Mesenchymal stem cell (in vitro differentiated cells and primary cell): Measurements from ENCODE around the gene CCNG1.

Experiments used
- DNase-seq: peaks from one replicate; pipeline ENCODE4 v3.0.0-alpha.2; 2013
- H2AFZ ChIP-seq: one replicate; pipeline ENCODE4 v1.6.1; 2013; ENCODE audit warnings: low read depth, mild to moderate bottlenecking, control low read depth, inconsistent platforms, low read length, moderate library complexity
- H2AK5ac ChIP-seq: 2 replicates; pipeline ENCODE4 v1.6.1; 2013; ENCODE audit warnings: low read length, moderate library complexity, mild to moderate bottlenecking, inconsistent platforms; ENCODE audit not compliant: severe bottlenecking
- H2BK120ac ChIP-seq: one replicate; pipeline ENCODE4 v1.6.1; 2013; ENCODE audit warnings: low read depth, mild to moderate bottlenecking, inconsistent platforms, low read length, moderate library complexity
- H2BK12ac ChIP-seq, 2 experiments: one replicate each; pipeline ENCODE4 v1.6.1; 2013; ENCODE audit warnings: inconsistent platforms in 2 of 2, low read length in 2 of 2, mild to moderate bottlenecking in 2 of 2, moderate library complexity in 2 of 2, control low read depth in 1 of 2
- H2BK15ac ChIP-seq: one replicate; pipeline ENCODE4 v1.6.1; 2013; ENCODE audit warnings: mild to moderate bottlenecking, low read depth, inconsistent platforms; ENCODE audit not compliant: poor library complexity, severe bottlenecking
- H2BK5ac ChIP-seq: 2 replicates; pipeline ENCODE4 v1.6.1; 2013; ENCODE audit warnings: low read depth, mild to moderate bottlenecking, low read length, control low read depth, inconsistent platforms; ENCODE audit not compliant: poor library complexity, severe bottlenecking
- H3K14ac ChIP-seq, 2 experiments: one replicate each; pipeline ENCODE4 v1.6.1; 2013; ENCODE audit warnings: inconsistent platforms in 2 of 2, low read length in 2 of 2, control low read depth in 1 of 2, mild to moderate bottlenecking in 1 of 2, moderate library complexity in 1 of 2
- H3K18ac ChIP-seq, 2 experiments: one replicate each; pipeline ENCODE4 v1.6.1; 2013; ENCODE audit warnings: inconsistent platforms in 2 of 2, low read length in 2 of 2, control low read depth in 1 of 2, low read depth in 1 of 2, mild to moderate bottlenecking in 1 of 2
- H3K23ac ChIP-seq, 2 experiments: one replicate each; pipeline ENCODE4 v1.6.1; 2013; ENCODE audit warnings: inconsistent platforms in 2 of 2, low read length in 2 of 2, mild to moderate bottlenecking in 2 of 2, moderate library complexity in 2 of 2, control low read depth in 1 of 2
- H3K27ac ChIP-seq: 2 replicates; pipeline ENCODE4 v1.5.1; 2013; ENCODE audit warnings: mild to moderate bottlenecking, moderate library complexity, low read length, control low read depth, inconsistent platforms; ENCODE audit not compliant: poor library complexity, severe bottlenecking
- H3K27me3 ChIP-seq, 2 experiments: 2 replicates each; pipeline versions ENCODE4 v1.6.1 to v1.7.0; 2013; ENCODE audit warnings: low read length in 2 of 2, mild to moderate bottlenecking in 2 of 2, moderate library complexity in 2 of 2, control low read depth in 1 of 2, inconsistent platforms in 1 of 2; ENCODE audit not compliant: control insufficient read depth in 1 of 2, insufficient read depth in 1 of 2
- H3K36me3 ChIP-seq, 2 experiments: 2 replicates each; pipeline versions ENCODE4 v1.6.1 to v1.7.0; 2013; ENCODE audit warnings: low read length in 2 of 2, control low read depth in 1 of 2, inconsistent platforms in 1 of 2, low read depth in 1 of 2, mild to moderate bottlenecking in 1 of 2; ENCODE audit not compliant: insufficient read depth in 2 of 2, control insufficient read depth in 1 of 2
- H3K4ac ChIP-seq, 2 experiments: one replicate each; pipeline ENCODE4 v1.6.1; 2013; ENCODE audit warnings: inconsistent platforms in 2 of 2, low read length in 2 of 2, mild to moderate bottlenecking in 2 of 2, moderate library complexity in 2 of 2, control low read depth in 1 of 2, low read depth in 1 of 2
- H3K4me1 ChIP-seq: 2 replicates; pipeline ENCODE4 v1.6.1; 2013; ENCODE audit warnings: low read depth, low read length, control low read depth; ENCODE audit not compliant: control insufficient read depth, insufficient read depth
- H3K4me2 ChIP-seq: 2 replicates; pipeline ENCODE4 v1.6.1; 2013; ENCODE audit warnings: low read length, mild to moderate bottlenecking, inconsistent platforms; ENCODE audit not compliant: poor library complexity, severe bottlenecking
- H3K4me3 ChIP-seq, 2 experiments: 2 replicates each; pipeline versions ENCODE4 v1.5.1 to v1.7.0; 2013; ENCODE audit warnings: low read length in 2 of 2, mild to moderate bottlenecking in 2 of 2, control low read depth in 1 of 2, low read depth in 1 of 2; ENCODE audit not compliant: insufficient read depth in 1 of 2
- H3K79me1 ChIP-seq: replicated peaks from 2 replicates; pipeline ENCODE4 v1.6.1; 2013; ENCODE audit warnings: mild to moderate bottlenecking, control low read depth, low read length, inconsistent platforms; ENCODE audit not compliant: poor library complexity, severe bottlenecking
- H3K9ac ChIP-seq: 2 replicates; pipeline ENCODE4 v1.7.0; 2013; ENCODE audit warnings: mild to moderate bottlenecking, low read length, moderate library complexity
- H3K9me3 ChIP-seq: 2 replicates; pipeline ENCODE4 v1.7.0; 2013; ENCODE audit warnings: mild to moderate bottlenecking, low read length; ENCODE audit not compliant: control insufficient read depth
- H4K8ac ChIP-seq: one replicate; pipeline ENCODE4 v1.6.1; 2013; ENCODE audit warnings: inconsistent platforms, mild to moderate bottlenecking, low read length, moderate library complexity
- H4K91ac ChIP-seq: one replicate; pipeline ENCODE4 v1.6.1; 2013; ENCODE audit warnings: mild to moderate bottlenecking, low read length, inconsistent platforms
- WGBS: methylation state at CpG from one replicate; pipeline ENCODE4 v1.1.7; 2013; ENCODE audit warnings: mixed read lengths; 5-methylcytosine and 5-hydroxymethylcytosine counted together

The CCNG1 gene

DNA sequence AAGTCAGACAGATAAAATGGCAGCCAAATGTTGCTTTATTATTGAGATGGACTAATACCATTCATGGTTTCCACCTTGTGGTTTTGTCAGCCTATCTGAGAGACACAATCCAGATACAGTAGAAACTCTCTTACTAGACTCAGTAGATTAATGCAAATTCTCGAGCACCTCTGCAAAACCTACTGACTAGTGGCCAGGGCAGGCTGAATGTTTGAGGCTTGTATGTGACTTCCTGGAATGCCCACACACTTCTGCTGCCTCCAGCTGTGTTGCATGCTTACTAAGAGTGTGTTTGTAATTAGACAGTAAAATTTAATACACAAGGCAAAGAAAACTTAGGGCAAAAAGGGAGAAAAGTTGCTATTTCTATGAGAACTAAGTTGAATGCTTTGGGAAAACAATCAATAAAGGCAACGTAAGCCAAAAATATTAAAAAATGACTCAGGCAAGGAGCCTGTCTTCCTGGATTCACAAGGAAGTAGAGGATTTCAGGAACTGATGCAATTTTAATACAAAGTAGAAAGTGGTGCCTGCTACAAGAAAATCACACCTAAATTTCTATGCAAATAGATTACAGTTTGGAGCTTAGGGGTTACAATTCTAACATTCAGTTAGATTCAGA lies 30.2 kb upstream of the CCNG1 start:
- H4K91ac ChIP-seq = no peak overlapping the region
- H4K8ac ChIP-seq = no peak overlapping the region
- no peak overlapping the region for H2BK5ac ChIP-seq
- H3K23ac ChIP-seq = no peak overlapping the region
- H3K79me1 ChIP-seq = no peaks in the 10 kb centered on the region
- H2BK120ac ChIP-seq = no peak overlapping the region
- peak overlapping the region; percentile 65 for H3K9ac ChIP-seq
- peaks cover 2% of the 10 kb centered on the region for H3K4me1 ChIP-seq
- peak; percentile 2 for DNase-seq
- 70% methylated on average over 2 of the region's 2 CpGs for WGBS
- no peaks in the 10 kb centered on the region for H3K9me3 ChIP-seq
- no peak overlapping the region for H2BK15ac ChIP-seq
- H3K4ac ChIP-seq = no peak overlapping the region
- no peak overlapping the region for H2AK5ac ChIP-seq
- no peak overlapping the region for H3K14ac ChIP-seq
- no peak overlapping the region for H2BK12ac ChIP-seq
- no peak overlapping the region for H3K27ac ChIP-seq
- no peak overlapping the region for H2AFZ ChIP-seq
- H3K36me3 ChIP-seq = no peaks in the 10 kb centered on the region
- no peak overlapping the region for H3K4me2 ChIP-seq
- peaks cover 0 to 3% of the 10 kb centered on the region in 2 experiments for H3K27me3 ChIP-seq
- H3K18ac ChIP-seq = no peak overlapping the region
- H3K4me3 ChIP-seq = no peak overlapping the region

DNA sequence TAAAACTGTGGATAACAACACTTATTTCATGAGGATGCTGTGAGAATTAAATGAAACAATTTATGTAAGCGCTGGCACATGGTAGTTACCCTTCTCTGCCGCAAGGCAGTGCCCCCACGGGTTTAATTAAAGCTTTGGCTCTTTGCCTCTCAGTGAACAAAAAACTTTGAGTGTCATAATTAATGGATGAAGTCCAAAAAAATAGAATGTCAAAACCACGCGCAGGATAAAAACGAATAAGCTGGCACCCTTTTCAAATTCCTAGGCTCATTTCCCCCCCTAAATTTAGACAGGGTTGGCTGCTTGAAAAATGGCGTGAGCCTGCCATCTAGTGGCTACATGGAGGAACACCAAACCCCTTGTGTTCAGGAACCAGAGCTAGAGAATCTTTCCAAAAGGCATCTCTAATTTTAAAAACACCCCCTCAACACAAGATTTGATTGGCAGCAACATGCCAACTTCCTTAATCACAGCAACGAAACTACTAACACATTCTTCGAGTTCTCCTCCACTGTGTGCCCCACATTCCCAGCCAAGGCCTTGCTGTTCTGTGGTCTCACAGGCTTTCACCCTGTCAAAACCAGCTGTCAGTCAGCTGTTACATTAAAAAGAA lies 29.0 kb upstream of the CCNG1 start:
- Histone ChIP-seq H2AFZ (no peak overlapping the region), H3K9ac (peak overlapping the region; percentile 65), H2BK120ac (no peak overlapping the region), H2BK15ac (no peak overlapping the region), H4K8ac (no peak overlapping the region), H3K14ac (no peak overlapping the region), H3K4ac (no peak overlapping the region), H3K27ac (no peak overlapping the region), H3K9me3 (no peaks in the 10 kb centered on the region), H3K79me1 (no peaks in the 10 kb centered on the region), H3K18ac (no peak overlapping the region), H2AK5ac (no peak overlapping the region), H3K4me2 (no peak overlapping the region), H3K36me3 (no peaks in the 10 kb centered on the region), H4K91ac (no peak overlapping the region), H3K4me3 (peak overlapping the region in 1 of 2 experiments; percentile 20), H3K27me3 (peaks cover 4 to 7% of the 10 kb centered on the region in 2 experiments), H3K23ac (no peak overlapping the region), H2BK5ac (no peak overlapping the region), H2BK12ac (no peak overlapping the region), H3K4me1 (peaks cover 2% of the 10 kb centered on the region)
- DNase-seq = peak; percentile 54
- 28% methylated on average over 9 of the region's 9 CpGs for WGBS

DNA sequence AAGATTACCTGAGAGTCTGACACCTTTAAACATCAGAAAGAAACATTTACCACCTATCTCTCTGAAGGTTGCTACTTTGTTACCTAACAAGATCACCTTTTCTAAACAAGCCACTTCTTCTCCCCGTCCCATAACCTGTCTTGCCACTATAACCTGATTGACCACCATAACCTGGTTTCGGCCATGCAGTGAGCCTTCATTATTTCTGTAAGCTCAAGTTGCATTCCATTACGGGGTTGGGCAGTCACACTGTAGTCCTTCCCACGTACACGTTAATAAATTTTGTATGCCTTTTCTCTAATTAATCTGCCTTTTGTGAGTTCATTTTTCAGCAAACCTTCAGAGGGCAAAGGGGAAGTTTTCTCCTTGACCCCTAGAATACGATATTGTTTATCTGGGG lies 28.0 kb upstream of the CCNG1 start:
- H3K14ac ChIP-seq = no peak overlapping the region
- 89% methylated on average over 6 of the region's 6 CpGs for WGBS

DNA sequence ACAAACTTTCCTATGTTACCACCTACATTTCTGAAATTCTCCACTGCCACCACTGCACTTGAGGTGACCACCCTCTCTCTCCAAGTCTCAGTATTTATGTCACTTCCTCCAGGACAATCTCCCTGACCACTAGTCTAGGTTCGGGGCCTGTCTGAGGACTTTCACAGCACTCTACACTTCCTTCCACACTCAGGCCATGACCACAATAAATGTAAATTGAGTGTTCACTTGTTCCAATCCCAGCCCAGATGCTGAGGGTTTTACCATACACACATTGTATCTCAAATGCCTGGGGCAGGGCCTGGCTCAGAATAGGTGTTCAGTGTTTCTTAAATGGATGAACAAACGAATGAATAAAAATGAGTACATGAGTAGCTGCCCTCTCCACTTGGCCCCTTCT lies 26.9 kb upstream of the CCNG1 start:
- Histone ChIP-seq H3K27ac (no peak overlapping the region), H2BK15ac (no peak overlapping the region), H2AK5ac (no peak overlapping the region), H3K9ac (no peak overlapping the region), H3K4me1 (peaks cover 2% of the 10 kb centered on the region), H3K4ac (no peak overlapping the region), H3K4me2 (no peak overlapping the region), H3K18ac (no peak overlapping the region), H3K27me3 (peaks cover 4 to 17% of the 10 kb centered on the region in 2 experiments), H2BK5ac (no peak overlapping the region), H4K8ac (no peak overlapping the region), H2BK12ac (no peak overlapping the region), H2BK120ac (no peak overlapping the region), H3K9me3 (no peaks in the 10 kb centered on the region), H3K36me3 (no peaks in the 10 kb centered on the region), H3K4me3 (no peak overlapping the region), H2AFZ (no peak overlapping the region), H3K79me1 (no peaks in the 10 kb centered on the region), H4K91ac (no peak overlapping the region), H3K14ac (no peak overlapping the region), H3K23ac (no peak overlapping the region)
- DNase-seq = no peak
- 75% methylated on average over 1 of the region's 2 CpGs for WGBS

More for the DNA sequence above, 28.0 kb upstream of the CCNG1 start:
- H2BK15ac ChIP-seq = no peak overlapping the region
- H2BK12ac ChIP-seq = no peak overlapping the region
- H3K4me2 ChIP-seq = no peak overlapping the region
- H3K18ac ChIP-seq = no peak overlapping the region
- no peak overlapping the region for H3K9ac ChIP-seq
- no peaks in the 10 kb centered on the region for H3K9me3 ChIP-seq
- no peak overlapping the region for H4K91ac ChIP-seq
- peaks cover 4 to 10% of the 10 kb centered on the region in 2 experiments for H3K27me3 ChIP-seq
- no peak overlapping the region for H3K23ac ChIP-seq
- H4K8ac ChIP-seq = no peak overlapping the region
- H3K4me3 ChIP-seq = no peak overlapping the region
- peaks cover 2% of the 10 kb centered on the region for H3K4me1 ChIP-seq
- H3K27ac ChIP-seq = no peak overlapping the region
- H2BK120ac ChIP-seq = no peak overlapping the region
- no peak overlapping the region for H2BK5ac ChIP-seq
- no peaks in the 10 kb centered on the region for H3K79me1 ChIP-seq
- H2AFZ ChIP-seq = no peak overlapping the region
- H3K4ac ChIP-seq = no peak overlapping the region
- DNase-seq = no peak
- no peak overlapping the region for H2AK5ac ChIP-seq
- H3K36me3 ChIP-seq = no peaks in the 10 kb centered on the region
